T-cell (primary cell): Measurements from ENCODE around the gene TGFBR2. TPM values are rescaled to one million over a fixed set of nuclear protein-coding genes. Genes with fewer than 3 reads are reported as not detected.

Experiments used
- ATAC-seq, 4 experiments: fragments of 200-7000 bp in 3 of 4; fragments of 150-1000 bp in 1 of 4; cut with Tn5 transposase; replicated peaks in 1 of 4; 1 replicate in 3 of 4; 2 replicates in 1 of 4; pipeline ENCODE4 v1.10.0; 2021; ENCODE audit warnings: moderate library complexity in 3 of 4, mild to moderate bottlenecking in 2 of 4, moderate number of reproducible peaks in 1 of 4
- CTCF ChIA-PET, 2 donors: fragments of 300-600 bp; sonication (Branson Sonifier 250); formaldehyde crosslinking; loops; one replicate each; lab custom pipeline; 2022; ENCODE audit warnings: antibody characterized with exemption in 2 of 2; lab: Charles Lee
- POLR2A ChIA-PET, 2 donors: fragments of 300-600 bp; sonication (Branson Sonifier 250); formaldehyde crosslinking; loops; one replicate each; lab custom pipeline; 2022; ENCODE audit warnings: antibody characterized with exemption in 2 of 2; lab: Charles Lee
- DNase-seq, 35 experiments: peaks; one replicate each; pipeline versions ENCODE4 v3.0.0 to v3.0.0-alpha.2; 2013 to 2023
- H3K27ac ChIP-seq: one replicate; pipeline ENCODE4 v1.5.1; 2013; ENCODE audit warnings: low read length
- H3K27me3 ChIP-seq, 2 experiments: replicated peaks in 1 of 2; 1 replicate in 1 of 2; 2 replicates in 1 of 2; pipeline versions ENCODE4 v1.6.1 to v1.7.0; 2013; ENCODE audit warnings: low read length in 1 of 2, mixed read lengths in 1 of 2; ENCODE audit not compliant: control insufficient read depth in 2 of 2, insufficient read depth in 2 of 2; ENCODE audit errors: extremely low read depth in 1 of 2
- H3K36me3 ChIP-seq, 2 donors: 1 replicate in 1 of 2; 2 replicates in 1 of 2; pipeline versions ENCODE4 v1.6.1 to v1.7.0; 2013; ENCODE audit warnings: low read length in 1 of 2; ENCODE audit not compliant: control insufficient read depth in 2 of 2, insufficient read depth in 1 of 2; ENCODE audit errors: extremely low read depth in 1 of 2
- H3K4me1 ChIP-seq, 2 experiments: 1 replicate in 1 of 2; 2 replicates in 1 of 2; pipeline versions ENCODE4 v1.6.1 to v1.7.0; 2013; ENCODE audit warnings: low read length in 2 of 2, mixed read lengths in 1 of 2; ENCODE audit not compliant: insufficient read depth in 2 of 2, control insufficient read depth in 1 of 2; ENCODE audit errors: extremely low read depth in 1 of 2
- H3K4me3 ChIP-seq, 2 donors: 1 replicate in 1 of 2; 2 replicates in 1 of 2; pipeline versions ENCODE4 v1.5.1 to v1.7.0; 2013; ENCODE audit warnings: mild to moderate bottlenecking in 2 of 2, low read length in 1 of 2, moderate library complexity in 1 of 2; ENCODE audit not compliant: control insufficient read depth in 1 of 2; ENCODE audit errors: extremely low read depth in 1 of 2
- H3K9me3 ChIP-seq: 2 replicates; pipeline ENCODE4 v1.7.0; 2013
- H3K27ac Mint-ChIP-seq, 2 donors: one replicate each; pipeline ENCODE4 v1.8.0; 2020 to 2021; ENCODE audit warnings: mild to moderate bottlenecking in 2 of 2, mixed read lengths in 2 of 2
- H3K27me3 Mint-ChIP-seq, 2 donors: one replicate each; pipeline ENCODE4 v1.8.0; 2021 to 2022; ENCODE audit warnings: mixed read lengths in 2 of 2
- H3K36me3 Mint-ChIP-seq: one replicate; pipeline ENCODE4 v1.8.0; 2021; ENCODE audit warnings: mixed read lengths
- H3K4me1 Mint-ChIP-seq, 3 donors: one replicate each; pipeline ENCODE4 v1.8.0; 2020 to 2022; ENCODE audit warnings: mixed read lengths in 3 of 3, mild to moderate bottlenecking in 1 of 3
- H3K4me3 Mint-ChIP-seq, 3 donors: one replicate each; pipeline ENCODE4 v1.8.0; 2020 to 2022; ENCODE audit warnings: mild to moderate bottlenecking in 3 of 3, mixed read lengths in 3 of 3, moderate library complexity in 3 of 3
- H3K9me3 Mint-ChIP-seq, 3 donors: one replicate each; pipeline ENCODE4 v1.8.0; 2020 to 2022; ENCODE audit warnings: mixed read lengths in 3 of 3
- WGBS: methylation state at CpG from one replicate; pipeline ENCODE4 v1.1.5; 2013; ENCODE audit warnings: missing lambda C conversion rate; ENCODE audit not compliant: insufficient coverage; 5-methylcytosine and 5-hydroxymethylcytosine counted together
- total RNA-seq, 35 experiments: library from RNA in 6 of 35; stranded (reverse) in 6 of 35; fragments of 120-200 nt in 1 of 35; gene quantifications; one replicate each; pipeline versions ENCODE4 v1.2.1 to v1.2.4 and lab custom pipeline; 2013 to 2026

The TGFBR2 gene
- total RNA-seq, 5 donors from 2014 or later (not counting 1 experiment from before 2014, with no cell fraction given): 114 to 145 (median 127) TPM

- ChIA-PET POLR2A (interaction anchor here in 1 of 2 donors (0.5 to 0.7 kb wide), 2 partner anchors 41 to 316 kb away, joined by 3 read pairs; no protein-coding TSS in a partner anchor), CTCF (interaction anchor here in 1 of 2 donors (0.7 kb wide), 1 partner anchor 40 kb away, joined by 4 read pairs; no protein-coding TSS in a partner anchor)
- Mint-ChIP-seq H3K36me3 (peaks cover 41% of the 10 kb centered on the region), H3K4me1 (peaks cover 93 to 100% (median 95%) of the 10 kb centered on the region in 3 donors), H3K9me3 (no peaks in the 10 kb centered on the region), H3K27me3 (no peaks in the 10 kb centered on the region), H3K27ac (peak overlapping the region; percentile 82 to 89), H3K4me3 (peak overlapping the region; percentile 47 to 97 (median 65))
- H3K27ac ChIP-seq: peak overlapping the region; percentile 64
- peaks cover 54 to 90% of the 10 kb centered on the region in 2 experiments for H3K4me1 ChIP-seq
- ATAC-seq (peak in 2 of 4 experiments; percentile 17 to 22), DNase-seq (peak in 1 of 35 experiments; percentile 21)
- peak overlapping the region in 1 of 2 donors; percentile 44 for H3K4me3 ChIP-seq
- WGBS: 17% methylated on average over 1 of the region's 3 CpGs
- H3K36me3 ChIP-seq: peaks cover 0 to 7% of the 10 kb centered on the region in 2 donors
- H3K27me3 ChIP-seq: no peaks in the 10 kb centered on the region
- H3K9me3 ChIP-seq: no peaks in the 10 kb centered on the region
These were observed 12.1 kb downstream of the TGFBR2 start for GRCh38 chr3:30618526-30618925.

DNA sequence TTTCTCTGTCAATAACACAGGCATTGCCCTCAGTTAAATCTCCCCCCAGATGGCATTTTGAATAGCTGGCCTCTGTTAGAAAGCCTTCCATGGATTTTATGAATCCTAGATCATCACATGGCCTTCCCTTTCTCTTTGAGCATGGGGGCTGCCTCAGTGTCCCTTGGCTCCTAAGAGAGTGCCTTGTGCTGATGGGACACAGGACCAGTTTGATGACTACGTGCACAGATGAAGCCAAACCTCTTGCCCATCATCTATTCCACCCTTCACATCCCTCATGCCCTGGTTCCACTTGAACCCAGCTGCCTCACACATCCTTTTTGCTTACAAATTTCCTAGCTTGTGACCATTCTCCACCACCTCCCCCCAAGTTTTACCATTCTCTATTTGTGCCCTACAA, 12.9 kb downstream of the TGFBR2 start:
- H3K4me1 ChIP-seq: peaks cover 59 to 88% of the 10 kb centered on the region in 2 experiments
- H3K27me3 Mint-ChIP-seq: no peaks in the 10 kb centered on the region
- H3K36me3 Mint-ChIP-seq: peaks cover 49% of the 10 kb centered on the region
- ATAC-seq (no peak), DNase-seq (no peak)
- H3K4me1 Mint-ChIP-seq: peaks cover 93 to 100% (median 95%) of the 10 kb centered on the region in 3 donors
- no peak overlapping the region for H3K4me3 ChIP-seq
- peaks cover 0 to 12% of the 10 kb centered on the region in 2 donors for H3K36me3 ChIP-seq
- peak overlapping the region; percentile 82 to 89 for H3K27ac Mint-ChIP-seq
- ChIA-PET POLR2A (interaction anchor here (1.1 to 1.2 kb wide), 2 partner anchors 8 to 10 kb away, joined by 3 to 4 read pairs; no protein-coding TSS in a partner anchor), CTCF (interaction anchor here in 1 of 2 donors (0.6 kb wide), 1 partner anchor 24 kb away, joined by 4 read pairs; no protein-coding TSS in a partner anchor)
- H3K27ac ChIP-seq: peak overlapping the region; percentile 68
- no peaks in the 10 kb centered on the region for H3K9me3 ChIP-seq
- WGBS: 86% methylated on average over 1 of the region's 1 CpG
- no peaks in the 10 kb centered on the region for H3K27me3 ChIP-seq
- H3K4me3 Mint-ChIP-seq: peak overlapping the region; percentile 64 to 97 (median 76)
- no peaks in the 10 kb centered on the region for H3K9me3 Mint-ChIP-seq

- H3K27me3 Mint-ChIP-seq: no peaks in the 10 kb centered on the region
- Histone ChIP-seq H3K4me1 (peaks cover 60 to 87% of the 10 kb centered on the region in 2 experiments), H3K27me3 (no peaks in the 10 kb centered on the region), H3K27ac (peak overlapping the region; percentile 68), H3K9me3 (no peaks in the 10 kb centered on the region), H3K36me3 (peaks cover 0 to 18% of the 10 kb centered on the region in 2 donors), H3K4me3 (peak overlapping the region in 1 of 2 donors; percentile 23)
- DNase-seq (peak in 1 of 35 experiments; percentile 28), ATAC-seq (peak in 1 of 4 experiments; percentile 23)
- CTCF ChIA-PET: interaction anchor here (0.6 to 0.8 kb wide), 3 partner anchors 9 to 74 kb away, joined by 3 to 11 read pairs (median 6); no protein-coding TSS in a partner anchor
- no peaks in the 10 kb centered on the region for H3K9me3 Mint-ChIP-seq
- H3K4me1 Mint-ChIP-seq: peaks cover 91 to 100% (median 94%) of the 10 kb centered on the region in 3 donors
- peak overlapping the region; percentile 64 to 97 (median 76) for H3K4me3 Mint-ChIP-seq
- peak overlapping the region; percentile 89 to 93 for H3K27ac Mint-ChIP-seq
- WGBS: 0% methylated on average over 1 of the region's 4 CpGs
- peaks cover 51% of the 10 kb centered on the region for H3K36me3 Mint-ChIP-seq
- POLR2A ChIA-PET: interaction anchor here in 1 of 2 donors (1.0 to 1.2 kb wide), 3 partner anchors 10 to 51 kb away, joined by 3 to 4 read pairs (median 3); no protein-coding TSS in a partner anchor
These were observed 14.3 kb downstream of the TGFBR2 start for GRCh38 chr3:30620402-30621360.

- no CpG with 5 or more reads among the region's 2 CpGs for WGBS
- H3K4me3 ChIP-seq: no peak overlapping the region
- peak overlapping the region; percentile 93 for H3K27ac Mint-ChIP-seq
- CTCF ChIA-PET: interaction anchor here in 1 of 2 donors (0.8 kb wide), 1 partner anchor 73 kb away, joined by 11 read pairs; no protein-coding TSS in a partner anchor
- no peaks in the 10 kb centered on the region for H3K27me3 ChIP-seq
- H3K9me3 ChIP-seq: no peaks in the 10 kb centered on the region
- peaks cover 0 to 26% of the 10 kb centered on the region in 2 donors for H3K36me3 ChIP-seq
- peak overlapping the region; percentile 50 to 97 (median 61) for H3K4me3 Mint-ChIP-seq
- POLR2A ChIA-PET: interaction anchor here in 1 of 2 donors (1.1 kb wide), 1 partner anchor 22 kb away, joined by 3 read pairs; no protein-coding TSS in a partner anchor
- ATAC-seq (no peak), DNase-seq (no peak)
- H3K4me1 Mint-ChIP-seq: peaks cover 92 to 100% (median 94%) of the 10 kb centered on the region in 3 donors
- H3K27ac ChIP-seq: peak overlapping the region; percentile 48
- no peaks in the 10 kb centered on the region for H3K9me3 Mint-ChIP-seq
- peaks cover 67 to 87% of the 10 kb centered on the region in 2 experiments for H3K4me1 ChIP-seq
- peaks cover 58% of the 10 kb centered on the region for H3K36me3 Mint-ChIP-seq
- H3K27me3 Mint-ChIP-seq: no peaks in the 10 kb centered on the region
These were observed 15.2 kb downstream of the TGFBR2 start for GRCh38 chr3:30621576-30621975.

DNA sequence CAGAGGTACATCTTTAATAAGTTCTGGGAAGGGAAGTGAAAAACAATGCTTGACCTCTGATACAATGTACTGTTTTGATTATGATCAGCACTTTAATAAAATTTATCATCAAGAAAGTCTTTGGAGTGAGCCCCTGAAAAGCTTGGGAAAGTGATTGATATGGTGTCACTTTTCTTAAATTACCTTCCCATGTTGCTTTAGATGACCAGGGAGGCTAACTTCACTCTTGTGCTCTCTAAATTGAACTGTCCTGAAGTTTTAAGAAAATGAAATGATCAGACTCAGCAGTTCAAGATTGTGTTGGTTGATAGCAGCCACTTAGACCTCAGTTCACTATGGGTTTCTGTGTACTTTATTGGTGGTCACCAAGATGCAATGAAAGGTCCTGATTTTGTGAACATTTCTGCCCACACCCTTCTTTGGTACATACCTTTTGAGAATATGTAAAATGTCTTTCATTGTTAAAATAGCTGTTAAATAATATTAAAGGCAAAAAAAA, 15.7 kb downstream of the TGFBR2 start:
- H3K27me3 Mint-ChIP-seq: no peaks in the 10 kb centered on the region
- H3K9me3 ChIP-seq: no peaks in the 10 kb centered on the region
- peaks cover 61% of the 10 kb centered on the region for H3K36me3 Mint-ChIP-seq
- ChIA-PET CTCF (no interaction called here), POLR2A (interaction anchor here (0.7 to 1.0 kb wide), 2 partner anchors 8 to 10 kb away, joined by 8 to 18 read pairs; no protein-coding TSS in a partner anchor)
- H3K4me3 ChIP-seq: no peak overlapping the region
- peak overlapping the region; percentile 50 to 97 (median 61) for H3K4me3 Mint-ChIP-seq
- H3K4me1 ChIP-seq: peaks cover 72 to 88% of the 10 kb centered on the region in 2 experiments
- ATAC-seq (no peak), DNase-seq (no peak)
- no peaks in the 10 kb centered on the region for H3K9me3 Mint-ChIP-seq
- no peaks in the 10 kb centered on the region for H3K27me3 ChIP-seq
- H3K27ac Mint-ChIP-seq: peak overlapping the region; percentile 93
- peak overlapping the region; percentile 48 for H3K27ac ChIP-seq
- H3K36me3 ChIP-seq: peaks cover 0 to 31% of the 10 kb centered on the region in 2 donors
- peaks cover 92 to 100% (median 94%) of the 10 kb centered on the region in 3 donors for H3K4me1 Mint-ChIP-seq
